GM18526 (cell line): ENCODE data around the gene GAA.

Experiments
- POLR2A ChIP-seq: IDR thresholded peaks from 3 replicates; pipeline ENCODE4 v1.6.1; 2011; ENCODE audit not compliant: insufficient read length; ENCODE audit errors: extremely low read depth

GAA gene

DNA sequence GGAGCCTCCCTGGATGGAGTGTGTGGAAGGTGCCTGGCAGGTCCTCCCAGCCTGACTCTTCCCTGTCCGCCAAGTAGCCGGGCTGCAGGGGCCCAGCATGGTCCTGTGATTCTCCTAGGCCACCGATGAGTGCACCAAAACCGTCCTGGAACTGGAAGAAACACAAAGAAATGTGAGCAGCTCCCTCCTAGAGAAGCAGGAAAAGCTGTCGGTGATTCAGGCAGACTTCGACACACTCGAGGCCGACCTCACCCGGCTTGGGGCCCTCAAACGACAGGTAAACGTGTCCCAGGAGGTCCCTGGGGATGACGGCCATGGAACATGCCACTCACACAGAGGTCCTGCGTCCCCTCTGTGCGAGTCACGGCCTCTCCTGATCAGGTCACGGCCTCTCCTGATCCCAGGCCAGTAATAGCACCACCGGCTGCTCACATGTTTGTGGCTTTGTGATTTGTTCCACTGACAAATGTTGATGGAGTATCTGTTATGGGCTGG is 4.2 kb upstream of the GAA start:
- TF ChIP-seq POLR2A = no peak

DNA sequence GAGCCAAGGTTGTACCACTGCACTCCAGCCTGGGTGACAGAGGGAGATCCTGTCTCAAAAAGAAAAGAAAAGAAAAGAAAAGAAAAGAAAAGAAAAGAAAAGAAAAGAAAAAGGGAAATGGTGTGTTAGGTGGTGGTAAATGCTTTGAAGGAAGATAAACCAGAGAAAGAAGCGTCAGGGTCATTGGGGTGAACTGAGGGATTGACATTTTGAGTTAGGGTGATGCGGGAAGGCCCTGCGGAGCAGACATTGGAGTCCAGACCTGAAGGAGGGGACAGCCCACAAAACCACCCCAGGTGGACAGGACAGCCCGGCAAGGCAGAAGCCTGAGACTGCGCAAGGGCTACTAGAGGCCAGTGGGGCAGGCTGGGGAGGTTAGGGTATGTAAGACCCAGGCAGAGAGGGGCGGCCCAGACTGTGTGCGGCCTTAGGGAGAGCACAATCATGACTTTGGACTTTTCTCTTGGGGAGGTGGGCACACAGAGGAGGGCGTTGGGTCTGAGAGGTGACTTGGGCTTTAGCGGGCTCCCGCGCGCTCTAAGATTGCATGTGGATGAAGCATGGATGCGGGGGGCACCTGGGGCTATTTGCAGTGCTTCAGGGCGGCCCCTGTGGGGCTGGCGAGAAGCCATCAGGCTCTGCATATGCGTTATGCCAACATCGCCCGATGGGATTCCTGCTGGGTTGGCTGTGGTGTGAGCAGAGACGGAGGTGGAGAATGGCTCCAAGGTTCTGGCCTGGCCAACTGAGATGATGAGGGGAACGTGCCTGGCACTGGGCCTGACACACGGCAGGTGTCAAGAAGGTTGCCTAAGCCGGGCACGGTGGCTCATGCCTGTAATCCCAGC is 3.3 kb upstream of the GAA start:
- no peak for TF ChIP-seq POLR2A

DNA sequence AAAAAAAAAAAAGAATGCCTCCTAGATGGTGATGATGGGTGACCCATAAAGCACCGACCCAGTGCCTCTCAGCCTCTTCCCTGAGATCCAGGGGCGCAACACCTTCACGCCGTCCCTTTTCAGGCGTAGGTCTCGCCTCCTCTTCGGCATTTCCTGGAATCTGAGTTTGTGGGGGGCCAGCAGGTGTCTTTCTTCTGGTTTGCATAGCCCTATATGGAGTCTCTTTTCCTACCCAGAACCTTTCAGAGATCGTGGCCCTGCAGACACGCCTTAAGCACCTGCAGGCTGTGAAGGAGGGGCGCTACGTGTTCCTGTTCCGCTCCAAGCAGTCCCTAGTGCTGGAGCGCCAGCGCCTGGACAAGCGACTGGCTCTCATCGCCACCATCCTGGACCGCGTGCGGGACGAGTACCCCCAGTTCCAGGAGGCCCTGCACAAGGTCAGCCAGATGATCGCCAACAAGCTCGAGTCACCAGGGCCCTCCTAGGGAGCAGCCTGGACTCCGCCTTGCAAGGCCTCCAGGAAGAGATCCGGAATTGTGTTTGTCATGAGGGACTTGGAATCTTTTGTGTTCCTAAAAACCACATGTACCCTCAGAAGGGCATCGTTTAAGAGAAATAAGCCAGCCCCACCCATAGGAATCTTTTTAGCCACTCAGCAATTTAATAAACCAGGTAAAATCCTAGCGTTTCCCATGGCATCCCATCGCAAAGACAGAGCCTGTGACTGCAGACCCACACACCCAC is 1.9 kb upstream of the GAA start:
- no peak for TF ChIP-seq POLR2A

DNA sequence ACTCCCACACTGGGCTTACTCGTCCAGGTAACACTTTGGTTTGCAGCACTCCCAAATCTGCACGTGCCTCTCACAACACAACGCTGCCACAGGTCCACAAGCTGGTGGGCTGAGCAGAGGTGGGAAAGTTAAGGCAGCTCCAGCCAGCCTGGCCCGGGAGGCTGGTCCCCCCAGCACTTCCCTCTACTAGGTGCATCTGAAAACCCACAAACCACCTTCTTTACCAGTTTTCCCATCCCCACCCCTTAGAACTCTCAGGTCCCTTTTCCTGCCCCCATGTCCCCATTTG is 1.4 kb upstream of the GAA start:
- no peak for TF ChIP-seq POLR2A

DNA sequence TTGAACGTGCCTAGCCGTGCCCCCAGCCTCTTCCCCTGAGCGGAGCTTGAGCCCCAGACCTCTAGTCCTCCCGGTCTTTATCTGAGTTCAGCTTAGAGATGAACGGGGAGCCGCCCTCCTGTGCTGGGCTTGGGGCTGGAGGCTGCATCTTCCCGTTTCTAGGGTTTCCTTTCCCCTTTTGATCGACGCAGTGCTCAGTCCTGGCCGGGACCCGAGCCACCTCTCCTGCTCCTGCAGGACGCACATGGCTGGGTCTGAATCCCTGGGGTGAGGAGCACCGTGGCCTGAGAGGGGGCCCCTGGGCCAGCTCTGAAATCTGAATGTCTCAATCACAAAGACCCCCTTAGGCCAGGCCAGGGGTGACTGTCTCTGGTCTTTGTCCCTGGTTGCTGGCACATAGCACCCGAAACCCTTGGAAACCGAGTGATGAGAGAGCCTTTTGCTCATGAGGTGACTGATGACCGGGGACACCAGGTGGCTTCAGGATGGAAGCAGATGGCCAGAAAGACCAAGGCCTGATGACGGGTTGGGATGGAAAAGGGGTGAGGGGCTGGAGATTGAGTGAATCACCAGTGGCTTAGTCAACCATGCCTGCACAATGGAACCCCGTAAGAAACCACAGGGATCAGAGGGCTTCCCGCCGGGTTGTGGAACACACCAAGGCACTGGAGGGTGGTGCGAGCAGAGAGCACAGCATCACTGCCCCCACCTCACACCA is 724 bp downstream of the GAA start:
- TF ChIP-seq POLR2A = no peak

DNA sequence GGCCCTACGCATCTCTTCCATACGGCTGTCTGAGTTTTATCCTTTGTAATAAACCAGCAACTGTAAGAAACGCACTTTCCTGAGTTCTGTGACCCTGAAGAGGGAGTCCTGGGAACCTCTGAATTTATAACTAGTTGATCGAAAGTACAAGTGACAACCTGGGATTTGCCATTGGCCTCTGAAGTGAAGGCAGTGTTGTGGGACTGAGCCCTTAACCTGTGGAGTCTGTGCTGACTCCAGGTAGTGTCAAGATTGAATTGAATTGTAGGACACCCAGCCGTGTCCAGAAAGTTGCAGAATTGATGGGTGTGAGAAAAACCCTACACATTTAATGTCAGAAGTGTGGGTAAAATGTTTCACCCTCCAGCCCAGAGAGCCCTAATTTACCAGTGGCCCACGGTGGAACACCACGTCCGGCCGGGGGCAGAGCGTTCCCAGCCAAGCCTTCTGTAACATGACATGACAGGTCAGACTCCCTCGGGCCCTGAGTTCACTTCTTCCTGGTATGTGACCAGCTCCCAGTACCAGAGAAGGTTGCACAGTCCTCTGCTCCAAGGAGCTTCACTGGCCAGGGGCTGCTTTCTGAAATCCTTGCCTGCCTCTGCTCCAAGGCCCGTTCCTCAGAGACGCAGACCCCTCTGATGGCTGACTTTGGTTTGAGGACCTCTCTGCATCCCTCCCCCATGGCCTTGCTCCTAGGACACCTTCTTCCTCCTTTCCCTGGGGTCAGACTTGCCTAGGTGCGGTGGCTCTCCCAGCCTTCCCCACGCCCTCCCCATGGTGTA is 1.5 kb downstream of the GAA start:
- TF ChIP-seq POLR2A = no peak

DNA sequence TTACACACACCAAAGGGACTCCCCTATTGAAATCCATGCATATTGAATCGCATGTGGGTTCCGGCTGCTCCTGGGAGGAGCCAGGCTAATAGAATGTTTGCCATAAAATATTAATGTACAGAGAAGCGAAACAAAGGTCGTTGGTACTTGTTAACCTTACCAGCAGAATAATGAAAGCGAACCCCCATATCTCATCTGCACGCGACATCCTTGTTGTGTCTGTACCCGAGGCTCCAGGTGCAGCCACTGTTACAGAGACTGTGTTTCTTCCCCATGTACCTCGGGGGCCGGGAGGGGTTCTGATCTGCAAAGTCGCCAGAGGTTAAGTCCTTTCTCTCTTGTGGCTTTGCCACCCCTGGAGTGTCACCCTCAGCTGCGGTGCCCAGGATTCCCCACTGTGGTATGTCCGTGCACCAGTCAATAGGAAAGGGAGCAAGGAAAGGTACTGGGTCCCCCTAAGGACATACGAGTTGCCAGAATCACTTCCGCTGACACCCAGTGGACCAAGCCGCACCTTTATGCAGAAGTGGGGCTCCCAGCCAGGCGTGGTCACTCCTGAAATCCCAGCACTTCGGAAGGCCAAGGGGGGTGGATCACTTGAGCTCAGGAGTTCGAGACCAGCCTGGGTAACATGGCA is 2.2 kb downstream of the GAA start:
- TF ChIP-seq POLR2A = no peak

DNA sequence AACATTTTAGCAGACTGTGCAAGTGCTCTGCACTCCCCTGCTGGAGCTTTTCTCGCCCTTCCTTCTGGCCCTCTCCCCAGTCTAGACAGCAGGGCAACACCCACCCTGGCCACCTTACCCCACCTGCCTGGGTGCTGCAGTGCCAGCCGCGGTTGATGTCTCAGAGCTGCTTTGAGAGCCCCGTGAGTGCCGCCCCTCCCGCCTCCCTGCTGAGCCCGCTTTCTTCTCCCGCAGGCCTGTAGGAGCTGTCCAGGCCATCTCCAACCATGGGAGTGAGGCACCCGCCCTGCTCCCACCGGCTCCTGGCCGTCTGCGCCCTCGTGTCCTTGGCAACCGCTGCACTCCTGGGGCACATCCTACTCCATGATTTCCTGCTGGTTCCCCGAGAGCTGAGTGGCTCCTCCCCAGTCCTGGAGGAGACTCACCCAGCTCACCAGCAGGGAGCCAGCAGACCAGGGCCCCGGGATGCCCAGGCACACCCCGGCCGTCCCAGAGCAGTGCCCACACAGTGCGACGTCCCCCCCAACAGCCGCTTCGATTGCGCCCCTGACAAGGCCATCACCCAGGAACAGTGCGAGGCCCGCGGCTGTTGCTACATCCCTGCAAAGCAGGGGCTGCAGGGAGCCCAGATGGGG is 3.1 kb downstream of the GAA start:
- TF ChIP-seq POLR2A = no peak

DNA sequence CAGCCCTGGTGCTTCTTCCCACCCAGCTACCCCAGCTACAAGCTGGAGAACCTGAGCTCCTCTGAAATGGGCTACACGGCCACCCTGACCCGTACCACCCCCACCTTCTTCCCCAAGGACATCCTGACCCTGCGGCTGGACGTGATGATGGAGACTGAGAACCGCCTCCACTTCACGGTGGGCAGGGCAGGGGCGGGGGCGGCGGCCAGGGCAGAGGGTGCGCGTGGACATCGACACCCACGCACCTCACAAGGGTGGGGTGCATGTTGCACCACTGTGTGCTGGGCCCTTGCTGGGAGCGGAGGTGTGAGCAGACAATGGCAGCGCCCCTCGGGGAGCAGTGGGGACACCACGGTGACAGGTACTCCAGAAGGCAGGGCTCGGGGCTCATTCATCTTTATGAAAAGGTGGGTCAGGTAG is 3.6 kb downstream of the GAA start:
- TF ChIP-seq POLR2A = no peak

DNA sequence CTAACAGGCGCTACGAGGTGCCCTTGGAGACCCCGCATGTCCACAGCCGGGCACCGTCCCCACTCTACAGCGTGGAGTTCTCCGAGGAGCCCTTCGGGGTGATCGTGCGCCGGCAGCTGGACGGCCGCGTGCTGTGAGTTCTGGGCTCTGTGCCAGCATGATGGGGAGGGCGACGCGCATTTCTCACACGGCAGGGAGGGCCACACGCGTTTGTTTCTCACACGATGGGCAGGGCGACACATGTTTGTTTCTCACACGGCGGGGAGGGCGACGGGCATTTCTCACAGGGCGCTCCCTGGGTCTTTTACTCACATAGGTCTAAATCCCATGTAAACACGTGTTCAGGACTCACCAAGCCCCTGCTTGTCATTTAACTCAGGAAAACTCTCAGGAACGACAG is 4.4 kb downstream of the GAA start:
- no peak for TF ChIP-seq POLR2A

DNA sequence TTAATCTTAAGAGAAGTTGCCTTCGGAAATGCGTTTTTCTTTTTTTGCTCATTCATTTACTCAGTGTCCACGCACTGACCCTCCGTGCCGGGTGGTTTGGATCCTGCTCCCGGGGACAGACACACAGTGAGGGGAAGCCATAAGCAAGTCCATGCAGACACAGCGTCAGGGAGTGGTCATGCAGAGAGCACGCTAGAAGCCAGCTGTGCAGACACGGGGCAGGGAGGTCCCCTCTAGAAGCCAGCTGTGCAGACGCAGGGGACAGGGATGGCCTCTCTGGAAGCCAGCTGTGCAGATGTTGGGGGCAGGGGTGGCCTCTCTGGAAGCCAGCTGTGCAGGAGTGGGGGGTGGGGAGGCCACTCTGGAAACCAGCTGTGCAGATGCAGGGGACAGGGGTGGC is 4.8 kb downstream of the GAA start:
- TF ChIP-seq POLR2A = no peak

DNA sequence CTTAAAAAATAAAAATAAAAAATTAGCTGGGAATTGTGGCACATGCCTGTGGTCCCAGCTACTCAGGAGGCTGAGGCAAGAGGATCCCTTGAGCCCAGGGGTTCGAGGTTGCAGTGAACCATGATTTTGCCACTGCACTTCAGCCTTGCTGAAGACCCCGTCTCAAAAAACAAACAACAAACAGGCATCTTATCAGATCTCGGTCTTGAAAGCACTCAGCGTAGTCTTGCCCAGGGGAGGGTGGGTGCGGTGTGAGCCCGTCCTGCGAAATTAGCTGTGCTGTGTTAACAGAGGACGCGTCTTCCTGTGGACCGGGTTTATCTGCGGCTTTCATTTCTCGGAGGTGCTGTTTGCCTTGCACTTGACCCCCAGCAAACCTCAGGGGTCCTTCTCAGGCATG is 5.4 kb downstream of the GAA start:
- no peak for TF ChIP-seq POLR2A

DNA sequence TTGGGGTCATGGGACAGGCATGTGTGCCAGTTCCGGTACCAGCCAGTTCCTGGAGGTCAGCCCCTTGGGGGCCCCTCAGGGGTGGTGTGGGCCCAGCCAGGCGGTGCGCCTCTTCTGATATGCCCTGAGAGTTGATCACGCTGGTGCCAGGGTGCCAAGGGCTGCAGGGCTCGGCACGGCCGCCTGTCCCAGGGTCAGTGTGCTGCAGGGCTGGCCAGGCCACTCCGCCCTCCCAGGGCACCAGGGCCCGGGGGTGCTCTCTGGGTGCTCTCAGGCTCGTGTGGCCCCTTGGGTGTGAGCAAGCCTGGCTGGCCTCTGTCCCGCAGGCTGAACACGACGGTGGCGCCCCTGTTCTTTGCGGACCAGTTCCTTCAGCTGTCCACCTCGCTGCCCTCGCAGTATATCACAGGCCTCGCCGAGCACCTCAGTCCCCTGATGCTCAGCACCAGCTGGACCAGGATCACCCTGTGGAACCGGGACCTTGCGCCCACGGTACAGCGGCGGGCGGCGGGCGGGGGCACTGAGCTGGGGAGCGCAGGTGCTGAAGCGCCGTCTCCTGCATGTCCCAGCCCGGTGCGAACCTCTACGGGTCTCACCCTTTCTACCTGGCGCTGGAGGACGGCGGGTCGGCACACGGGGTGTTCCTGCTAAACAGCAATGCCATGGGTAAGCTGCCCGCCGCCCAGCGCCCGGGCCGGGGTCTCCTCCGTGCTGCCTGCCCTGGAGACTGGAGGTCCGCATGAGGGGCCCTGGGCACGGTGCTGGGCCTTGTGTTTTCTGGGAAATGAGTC is 6.0 kb downstream of the GAA start:
- TF ChIP-seq POLR2A = no peak
